CD4-positive, alpha-beta T cell (primary cell): ENCODE data around the gene EIF4E1B. TPM values are rescaled to one million over a fixed set of nuclear protein-coding genes. Genes with fewer than 3 reads are reported as not detected.

Source experiments
- ATAC-seq: fragments of 200-7000 bp; cut with Tn5 transposase; one replicate; pipeline ENCODE4 v1.10.0; 2022; ENCODE audit warnings: mild to moderate bottlenecking; ENCODE audit not compliant: poor library complexity
- CTCF ChIA-PET: fragments of 350-600 bp; sonication (Branson Sonifier 250); formaldehyde crosslinking; loops from one replicate; lab custom pipeline; 2021; ENCODE audit warnings: antibody characterized with exemption, inconsistent platforms; lab: Charles Lee
- POLR2A ChIA-PET: fragments of 350-600 bp; sonication (Branson Sonifier 250); formaldehyde crosslinking; loops from one replicate; lab custom pipeline; 2021; ENCODE audit warnings: antibody characterized with exemption, inconsistent platforms; lab: Charles Lee
- DNase-seq, 14 experiments: peaks; one replicate each; pipeline ENCODE4 v3.0.0-alpha.2; 2013 to 2020; ENCODE audit warnings: mixed read lengths in 2 of 14
- H3K27ac ChIP-seq, 2 donors: one replicate each; pipeline versions ENCODE4 v1.5.1 to v1.7.0; 2013; ENCODE audit warnings: low read length in 2 of 2, low read depth in 1 of 2, mild to moderate bottlenecking in 1 of 2
- H3K27me3 ChIP-seq, 2 experiments: 1 replicate in 1 of 2; 2 replicates in 1 of 2; pipeline versions ENCODE4 v1.6.1 to v1.7.0; 2013; ENCODE audit warnings: low read length in 2 of 2, control low read depth in 1 of 2, mild to moderate bottlenecking in 1 of 2, moderate library complexity in 1 of 2; ENCODE audit not compliant: insufficient read depth in 2 of 2, control insufficient read depth in 1 of 2
- H3K36me3 ChIP-seq: one replicate; pipeline ENCODE4 v1.6.1; 2013; ENCODE audit warnings: low read length, control low read depth; ENCODE audit not compliant: insufficient read depth
- H3K4me1 ChIP-seq: one replicate; pipeline ENCODE4 v1.6.1; 2013; ENCODE audit warnings: low read length, control low read depth; ENCODE audit not compliant: insufficient read depth
- H3K4me3 ChIP-seq: one replicate; pipeline ENCODE4 v1.5.1; 2013; ENCODE audit warnings: mild to moderate bottlenecking, low read length, moderate library complexity
- H3K9me3 ChIP-seq, 2 experiments: 1 replicate in 1 of 2; 2 replicates in 1 of 2; pipeline versions ENCODE4 v1.6.1 to v1.7.0; 2013; ENCODE audit warnings: low read length in 2 of 2, mild to moderate bottlenecking in 2 of 2, control low read depth in 1 of 2, moderate library complexity in 1 of 2; ENCODE audit not compliant: control insufficient read depth in 1 of 2, insufficient read depth in 1 of 2
- H3K27ac Mint-ChIP-seq: one replicate; pipeline ENCODE4 v1.8.0; 2020; ENCODE audit warnings: mixed read lengths
- H3K27me3 Mint-ChIP-seq: one replicate; pipeline ENCODE4 v1.8.0; 2021; ENCODE audit warnings: mixed read lengths
- H3K36me3 Mint-ChIP-seq: one replicate; pipeline ENCODE4 v1.8.0; 2021; ENCODE audit warnings: low read depth, mixed read lengths
- H3K4me1 Mint-ChIP-seq: one replicate; pipeline ENCODE4 v1.8.0; 2021; ENCODE audit warnings: low read depth, mixed read lengths
- H3K4me3 Mint-ChIP-seq: one replicate; pipeline ENCODE4 v1.8.0; 2020; ENCODE audit warnings: mild to moderate bottlenecking, mixed read lengths
- H3K9me3 Mint-ChIP-seq: one replicate; pipeline ENCODE4 v1.8.0; 2020; ENCODE audit warnings: mixed read lengths
- intact Hi-C, 2 experiments: fragments of 100-400 bp; cut with DNase I in 1 of 2; cut with micrococcal nuclease in 1 of 2; formaldehyde crosslinking; loops; one replicate each; pipeline versions ENCODE4 v1.15.1 to v1.9.0; 2023 to 2025; cut with DNase I, micrococcal nuclease
- total RNA-seq, 174 experiments: library from RNA in 2 of 174; stranded (reverse) in 2 of 174; gene quantifications; one replicate each; pipeline ENCODE4 v1.2.3 and lab custom pipeline; 2021 to 2026
- TF ChIP-seq, protein P1 (sequence below): fragments of 200-600 bp; IDR thresholded peaks from one replicate; pipeline ENCODE4 v1.8.0; 2022; ENCODE audit warnings: antibody characterized with exemption, mild to moderate bottlenecking

The EIF4E1B gene
- total RNA-seq, 2 experiments from 2014 or later, result not detected

DNA sequence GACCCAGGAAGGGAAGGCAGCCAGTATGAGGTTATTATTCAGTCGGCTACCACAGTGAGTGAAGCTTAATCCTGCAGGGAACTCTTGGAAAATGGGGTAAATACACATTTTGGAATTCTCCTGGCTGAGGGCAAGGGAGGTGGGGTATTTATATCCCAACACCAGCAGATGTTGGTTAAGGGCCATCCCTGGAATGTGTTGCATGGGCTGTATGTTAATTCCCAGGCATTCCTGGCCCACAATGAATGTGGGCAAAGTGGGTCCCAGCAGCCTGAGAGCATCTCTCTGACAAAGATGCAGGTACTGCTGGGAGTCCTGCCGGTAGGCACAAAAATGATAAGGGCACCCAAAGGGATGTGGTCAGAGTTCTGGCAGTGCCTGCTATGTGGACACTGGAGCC, 17.6 kb upstream of the EIF4E1B start:
- H3K27me3 ChIP-seq, result peaks cover 21 to 31% of the 10 kb centered on the region in 2 experiments

DNA sequence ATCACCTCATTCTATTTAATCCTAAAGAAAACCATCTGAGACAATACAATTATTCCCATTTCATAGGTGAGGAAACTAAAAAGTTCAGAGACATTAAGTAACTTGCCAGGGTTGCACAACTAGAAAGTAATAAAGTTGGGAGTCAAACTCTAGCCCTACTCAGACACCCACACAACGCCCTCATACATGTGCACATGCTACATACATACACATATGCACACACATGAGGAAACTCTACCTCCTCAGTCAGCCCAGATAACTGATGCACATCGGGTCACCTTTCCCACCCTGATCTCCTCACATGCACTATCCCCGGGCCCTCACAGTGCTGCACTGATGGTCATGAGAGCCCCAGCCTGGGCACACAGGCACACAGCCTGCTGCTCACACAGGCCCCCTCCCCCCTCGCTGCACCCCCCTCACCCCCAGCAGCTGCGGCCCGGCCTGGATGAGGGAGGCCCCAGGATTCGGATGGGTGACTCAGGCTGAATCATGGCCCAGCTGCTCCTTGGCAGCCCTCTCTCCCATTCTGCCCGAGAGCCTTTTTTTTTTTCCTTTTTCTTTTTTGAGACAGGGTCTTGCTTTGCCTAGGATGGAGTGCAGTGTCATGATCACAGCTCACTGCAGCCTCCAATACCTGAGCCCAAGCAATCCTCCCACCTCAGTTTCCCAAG, 15.5 kb upstream of the EIF4E1B start:
- no peak overlapping the region for H3K27ac Mint-ChIP-seq
- no peaks in the 10 kb centered on the region for H3K36me3 ChIP-seq
- peaks cover 0 to 13% of the 10 kb centered on the region in 2 experiments for H3K9me3 ChIP-seq
- H3K27me3 Mint-ChIP-seq, result peaks cover 84% of the 10 kb centered on the region
- POLR2A ChIA-PET, result no interaction called here
- no peak overlapping the region for H3K4me3 ChIP-seq
- no peak overlapping the region for H3K27ac ChIP-seq
- H3K4me1 Mint-ChIP-seq, result peaks cover 18% of the 10 kb centered on the region
- H3K4me1 ChIP-seq, result peaks cover 21% of the 10 kb centered on the region
- DNase-seq (no peak), ATAC-seq (no peak)
- TF ChIP-seq, protein P1, sequence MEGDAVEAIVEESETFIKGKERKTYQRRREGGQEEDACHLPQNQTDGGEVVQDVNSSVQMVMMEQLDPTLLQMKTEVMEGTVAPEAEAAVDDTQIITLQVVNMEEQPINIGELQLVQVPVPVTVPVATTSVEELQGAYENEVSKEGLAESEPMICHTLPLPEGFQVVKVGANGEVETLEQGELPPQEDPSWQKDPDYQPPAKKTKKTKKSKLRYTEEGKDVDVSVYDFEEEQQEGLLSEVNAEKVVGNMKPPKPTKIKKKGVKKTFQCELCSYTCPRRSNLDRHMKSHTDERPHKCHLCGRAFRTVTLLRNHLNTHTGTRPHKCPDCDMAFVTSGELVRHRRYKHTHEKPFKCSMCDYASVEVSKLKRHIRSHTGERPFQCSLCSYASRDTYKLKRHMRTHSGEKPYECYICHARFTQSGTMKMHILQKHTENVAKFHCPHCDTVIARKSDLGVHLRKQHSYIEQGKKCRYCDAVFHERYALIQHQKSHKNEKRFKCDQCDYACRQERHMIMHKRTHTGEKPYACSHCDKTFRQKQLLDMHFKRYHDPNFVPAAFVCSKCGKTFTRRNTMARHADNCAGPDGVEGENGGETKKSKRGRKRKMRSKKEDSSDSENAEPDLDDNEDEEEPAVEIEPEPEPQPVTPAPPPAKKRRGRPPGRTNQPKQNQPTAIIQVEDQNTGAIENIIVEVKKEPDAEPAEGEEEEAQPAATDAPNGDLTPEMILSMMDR, result no peak
- no peaks in the 10 kb centered on the region for H3K9me3 Mint-ChIP-seq
- H3K27me3 ChIP-seq, result peaks cover 41 to 52% of the 10 kb centered on the region in 2 experiments
- CTCF ChIA-PET, result no interaction called here
- intact Hi-C loops, result no loop called here
- no peak overlapping the region for H3K4me3 Mint-ChIP-seq
- H3K36me3 Mint-ChIP-seq, result no peaks in the 10 kb centered on the region

More for the DNA sequence above, 17.6 kb upstream of the EIF4E1B start:
- POLR2A ChIA-PET, result no interaction called here
- Mint-ChIP-seq H3K4me3 (no peak overlapping the region), H3K27ac (no peak overlapping the region), H3K4me1 (peaks cover 11% of the 10 kb centered on the region), H3K9me3 (no peaks in the 10 kb centered on the region), H3K27me3 (peaks cover 74% of the 10 kb centered on the region), H3K36me3 (no peaks in the 10 kb centered on the region)
- Histone ChIP-seq H3K4me3 (no peak overlapping the region), H3K27ac (no peak overlapping the region), H3K36me3 (no peaks in the 10 kb centered on the region), H3K4me1 (peaks cover 15% of the 10 kb centered on the region), H3K9me3 (no peaks in the 10 kb centered on the region)
- DNase-seq (no peak), ATAC-seq (no peak)
- TF ChIP-seq, protein P1, result no peak
- intact Hi-C loops, result loop anchor here in 1 of 2 experiments (2.0 kb wide), 1 partner anchor 34 kb away; the partner anchor contains the start of gene TSPAN17
- CTCF ChIA-PET, result no interaction called here

DNA sequence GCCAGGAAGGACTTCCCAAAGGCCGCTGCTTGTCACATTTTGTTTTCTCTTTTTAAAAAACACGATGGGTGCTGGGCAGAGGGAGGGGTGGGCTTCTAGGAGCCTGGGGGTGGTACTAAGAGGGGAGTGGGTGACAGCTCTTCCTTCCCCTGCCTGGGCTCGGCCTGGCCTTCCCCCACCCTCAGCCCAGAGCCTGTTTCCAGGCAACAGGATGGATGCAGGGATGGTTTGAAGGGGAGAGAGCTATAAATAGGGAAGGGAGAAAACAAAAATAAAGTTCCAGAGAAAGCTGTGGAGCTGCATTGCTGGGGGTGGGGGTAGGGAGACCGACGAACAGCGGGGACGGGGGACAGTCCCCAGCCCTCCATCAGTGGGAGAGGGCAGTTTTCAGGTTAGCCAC, 14.0 kb upstream of the EIF4E1B start:
- H3K36me3 Mint-ChIP-seq, result no peaks in the 10 kb centered on the region
- no peak overlapping the region for H3K4me3 Mint-ChIP-seq
- peaks cover 51 to 61% of the 10 kb centered on the region in 2 experiments for H3K27me3 ChIP-seq
- TF ChIP-seq, protein P1, result no peak
- H3K9me3 Mint-ChIP-seq, result no peaks in the 10 kb centered on the region
- H3K36me3 ChIP-seq, result no peaks in the 10 kb centered on the region
- ATAC-seq (no peak), DNase-seq (no peak)
- H3K27me3 Mint-ChIP-seq, result peaks cover 90% of the 10 kb centered on the region
- H3K27ac Mint-ChIP-seq, result no peak overlapping the region
- H3K4me3 ChIP-seq, result no peak overlapping the region
- ChIA-PET CTCF (no interaction called here), POLR2A (no interaction called here)
- peaks cover 21% of the 10 kb centered on the region for H3K4me1 Mint-ChIP-seq
- H3K27ac ChIP-seq, result no peak overlapping the region
- H3K9me3 ChIP-seq, result peaks cover 0 to 27% of the 10 kb centered on the region in 2 experiments
- H3K4me1 ChIP-seq, result peaks cover 23% of the 10 kb centered on the region
- intact Hi-C loops, result no loop called here
